ENCODE measurements around the gene TNNI2.

DNA sequence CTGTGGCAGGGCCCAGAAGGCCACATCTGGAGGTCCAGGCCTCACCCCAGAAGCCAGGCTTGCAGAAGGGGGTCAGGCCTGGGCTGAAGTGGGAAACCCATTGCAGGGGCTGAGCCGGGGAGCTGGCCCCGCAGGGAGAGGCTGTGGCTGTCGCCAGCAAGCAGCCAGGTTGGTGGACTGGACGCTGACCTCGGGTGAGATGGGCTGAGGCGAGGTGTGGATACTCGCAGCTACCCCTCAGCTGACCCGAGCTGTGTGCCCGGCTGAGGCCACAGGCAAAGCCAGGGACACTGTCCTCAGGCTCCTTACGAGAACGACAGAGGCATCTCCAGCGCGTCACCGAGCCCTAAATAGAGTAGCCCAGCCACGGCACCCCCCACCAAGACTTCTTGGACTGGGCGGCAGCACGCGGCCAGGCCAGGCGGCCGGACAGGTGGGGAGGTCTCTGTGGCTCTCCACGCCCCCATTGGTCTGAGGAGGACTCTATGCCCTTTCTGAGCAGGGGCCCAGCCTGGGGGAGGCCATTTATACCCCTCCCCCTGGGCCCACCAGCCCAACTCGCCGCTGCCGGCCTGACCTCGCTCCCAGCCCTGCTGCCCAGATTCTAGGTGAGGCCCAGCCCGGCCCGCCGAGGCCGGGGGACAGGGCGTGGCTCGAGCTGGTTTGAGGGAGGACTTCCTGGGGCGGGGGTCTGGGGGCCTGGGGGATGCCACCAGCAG is at the start of gene TNNI2:
- TF ChIP-seq, protein P1, sequence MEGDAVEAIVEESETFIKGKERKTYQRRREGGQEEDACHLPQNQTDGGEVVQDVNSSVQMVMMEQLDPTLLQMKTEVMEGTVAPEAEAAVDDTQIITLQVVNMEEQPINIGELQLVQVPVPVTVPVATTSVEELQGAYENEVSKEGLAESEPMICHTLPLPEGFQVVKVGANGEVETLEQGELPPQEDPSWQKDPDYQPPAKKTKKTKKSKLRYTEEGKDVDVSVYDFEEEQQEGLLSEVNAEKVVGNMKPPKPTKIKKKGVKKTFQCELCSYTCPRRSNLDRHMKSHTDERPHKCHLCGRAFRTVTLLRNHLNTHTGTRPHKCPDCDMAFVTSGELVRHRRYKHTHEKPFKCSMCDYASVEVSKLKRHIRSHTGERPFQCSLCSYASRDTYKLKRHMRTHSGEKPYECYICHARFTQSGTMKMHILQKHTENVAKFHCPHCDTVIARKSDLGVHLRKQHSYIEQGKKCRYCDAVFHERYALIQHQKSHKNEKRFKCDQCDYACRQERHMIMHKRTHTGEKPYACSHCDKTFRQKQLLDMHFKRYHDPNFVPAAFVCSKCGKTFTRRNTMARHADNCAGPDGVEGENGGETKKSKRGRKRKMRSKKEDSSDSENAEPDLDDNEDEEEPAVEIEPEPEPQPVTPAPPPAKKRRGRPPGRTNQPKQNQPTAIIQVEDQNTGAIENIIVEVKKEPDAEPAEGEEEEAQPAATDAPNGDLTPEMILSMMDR (IDR thresholded peaks at IDR 0.05), result no peak
- TF ChIP-seq EZH2phosphoT487 (IDR thresholded peaks at IDR 0.05; ENCODE audit: borderline replicate concordance, low read depth) (no peak), POLR2AphosphoS5 (IDR thresholded peaks at IDR 0.05; ENCODE audit: low read depth, low read length) (no peak), CHD2 (IDR thresholded peaks at IDR 0.05; ENCODE audit: low read length, partially characterized antibody) (no peak), FOXJ3 (CRISPR knock-in tag; IDR thresholded peaks at IDR 0.05) (no peak), NRF1 (IDR thresholded peaks at IDR 0.05; ENCODE audit: low read depth, low read length) (no peak), RAD21 (IDR thresholded peaks at IDR 0.05; ENCODE audit: low read length) (no peak), ELF1 (IDR thresholded peaks at IDR 0.05) (no peak), RFX5 (IDR thresholded peaks at IDR 0.05; ENCODE audit: low read length) (no peak), FOXM1 (IDR thresholded peaks at IDR 0.05; ENCODE audit: low read depth) (no peak), RCOR1 (IDR thresholded peaks at IDR 0.05; ENCODE audit: low read length) (no peak), MXI1 (IDR thresholded peaks at IDR 0.05; ENCODE audit: low read depth, low read length) (no peak), MEF2A (IDR thresholded peaks at IDR 0.05; ENCODE audit: borderline replicate concordance, low read depth) (no peak)

Measured in SK-N-SH (cell line).